HG02571 (cell line): Measurements from ENCODE around the gene CTXND1.
"Not testable (repeated sequence)": the region's sequence is repeated elsewhere in the genome, so short reads cannot be mapped to it uniquely, and the experiment has no call there.

Experiments
- ATAC-seq: cut with Tn5 transposase; IDR thresholded peaks from one replicate; pipeline ENCODE4 v1.9.1; 2021; ENCODE audit warnings: mild to moderate bottlenecking, moderate library complexity; ENCODE audit not compliant: unreplicated experiment

CTXND1 gene

DNA sequence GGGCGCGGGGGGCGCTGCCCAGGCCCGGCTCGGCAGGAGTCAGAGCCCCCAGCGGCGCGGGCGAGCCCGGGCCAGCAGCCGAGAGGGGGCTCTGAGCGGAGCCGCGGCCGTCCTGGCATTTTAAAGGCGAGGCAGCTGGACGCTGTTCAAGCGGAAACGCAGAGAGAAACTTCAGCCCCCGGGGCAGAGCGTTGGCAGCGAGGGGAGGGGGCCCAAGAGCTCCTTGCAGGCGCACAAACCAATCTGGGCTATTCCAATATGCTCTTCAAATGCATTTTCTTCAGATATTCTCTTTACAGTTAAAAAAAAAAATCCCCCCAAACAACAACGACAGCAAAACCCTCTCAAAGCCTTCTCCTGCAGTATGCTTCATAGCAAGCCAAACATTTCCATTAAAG is at the start of gene CTXND1:
CTXND1 (minus strand) TSS at position 93 of the 398 bp plus-strand sequence. CDS start 50,264 bp downstream, outside the sequence.
- no peak for ATAC-seq

- no peak for ATAC-seq
Measured at GRCh38 chr15:80301472-80301871, 49.5 kb upstream of the CTXND1 start.

GRCh38 chr15:80295777-80296176 is 43.8 kb upstream of the CTXND1 start:
- not testable (repeated sequence) for ATAC-seq

- ATAC-seq = no peak
Measured at GRCh38 chr15:80292079-80292478, 40.1 kb upstream of the CTXND1 start.

GRCh38 chr15:80290891-80291290 is 38.9 kb upstream of the CTXND1 start:
- not testable (repeated sequence) for ATAC-seq

DNA sequence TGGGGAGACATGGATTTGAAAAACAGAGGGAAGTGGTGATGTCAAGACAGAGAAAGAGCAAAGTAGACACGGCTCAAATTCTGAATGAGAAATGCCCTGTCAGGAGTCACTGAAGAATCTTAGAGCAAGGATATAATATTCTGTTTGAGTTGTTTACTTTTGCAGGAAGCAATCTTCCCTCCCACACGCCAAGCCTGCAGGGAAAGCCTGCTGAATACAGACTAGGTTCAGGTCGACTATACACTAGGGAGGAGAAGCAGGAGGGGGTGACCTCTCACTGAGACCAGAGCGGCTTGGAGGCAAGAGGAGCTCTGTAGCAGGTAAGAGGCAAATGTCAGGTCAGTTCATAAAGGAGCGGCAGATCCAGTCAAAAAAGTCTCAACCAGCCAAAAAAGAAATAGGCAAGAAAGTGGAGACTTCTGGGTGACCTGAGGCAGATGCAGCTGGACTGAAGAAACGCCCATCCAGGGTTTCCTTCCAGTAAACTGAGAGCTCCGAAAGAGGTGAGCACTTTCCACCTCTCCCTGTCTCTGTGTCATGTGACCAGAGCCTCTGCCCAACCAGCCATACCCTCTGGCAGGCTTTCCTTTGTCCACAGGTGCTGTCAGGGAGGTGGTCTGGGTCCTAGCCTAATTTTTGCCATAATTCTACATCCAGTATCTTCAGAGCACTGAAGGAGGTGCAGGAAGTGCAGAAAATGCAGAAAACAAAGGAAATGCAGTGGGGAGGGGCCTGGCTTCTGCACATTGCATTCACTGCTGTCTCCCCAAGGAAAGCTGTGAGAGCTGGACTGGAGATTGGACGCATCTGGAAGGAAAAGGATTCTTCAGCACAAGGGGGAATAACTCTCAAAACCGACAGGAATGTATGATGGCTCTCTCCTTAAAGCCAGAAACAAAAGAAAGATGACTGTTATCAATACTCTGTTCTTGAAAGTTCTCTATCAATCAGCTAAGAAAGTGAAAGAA is 37.8 kb upstream of the CTXND1 start:
- ATAC-seq = no peak

DNA sequence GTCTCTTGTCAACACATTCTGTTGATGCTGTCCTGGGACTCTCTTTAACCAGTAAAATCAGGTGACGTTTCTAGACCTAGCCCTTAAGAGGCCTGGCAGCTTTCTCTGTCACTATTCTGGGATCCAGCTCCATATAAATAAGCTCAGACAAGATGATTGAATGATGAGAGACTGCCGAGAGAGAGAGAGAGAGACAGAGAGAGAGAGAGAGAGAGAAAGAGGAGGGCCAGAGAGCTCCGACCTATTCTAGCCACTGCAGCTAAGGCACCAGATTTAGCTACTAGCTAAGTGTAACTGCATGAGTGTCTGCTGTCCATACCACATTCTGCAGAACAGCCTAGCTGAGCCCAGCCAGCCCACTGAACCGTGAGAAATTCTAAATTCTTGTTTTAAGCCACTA is 36.1 kb upstream of the CTXND1 start:
- no peak for ATAC-seq

GRCh38 chr15:80286055-80286454 is 34.0 kb upstream of the CTXND1 start:
- no peak for ATAC-seq

DNA sequence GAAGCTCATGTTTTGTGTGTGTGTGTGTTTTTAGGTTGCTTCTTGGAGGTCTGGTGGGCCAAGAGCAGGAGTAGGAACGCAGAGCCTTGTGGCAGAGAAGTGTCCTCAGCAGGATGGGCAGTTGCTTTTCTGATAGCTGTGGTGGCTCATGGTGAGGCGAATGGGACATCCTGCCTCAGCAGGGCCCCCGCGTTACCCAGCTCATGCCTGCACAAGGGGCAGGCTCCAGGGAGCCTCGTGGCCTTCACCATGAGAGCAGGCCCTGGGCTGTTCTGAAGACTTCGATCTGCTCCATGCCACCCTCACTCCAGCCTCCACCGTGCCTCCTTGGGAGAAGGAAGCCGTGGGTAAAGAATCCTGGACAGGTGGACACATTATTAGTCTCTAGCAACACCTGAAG is 33.4 kb upstream of the CTXND1 start:
- ATAC-seq = no peak

GRCh38 chr15:80283531-80283930 is 31.5 kb upstream of the CTXND1 start:
- no peak for ATAC-seq

DNA sequence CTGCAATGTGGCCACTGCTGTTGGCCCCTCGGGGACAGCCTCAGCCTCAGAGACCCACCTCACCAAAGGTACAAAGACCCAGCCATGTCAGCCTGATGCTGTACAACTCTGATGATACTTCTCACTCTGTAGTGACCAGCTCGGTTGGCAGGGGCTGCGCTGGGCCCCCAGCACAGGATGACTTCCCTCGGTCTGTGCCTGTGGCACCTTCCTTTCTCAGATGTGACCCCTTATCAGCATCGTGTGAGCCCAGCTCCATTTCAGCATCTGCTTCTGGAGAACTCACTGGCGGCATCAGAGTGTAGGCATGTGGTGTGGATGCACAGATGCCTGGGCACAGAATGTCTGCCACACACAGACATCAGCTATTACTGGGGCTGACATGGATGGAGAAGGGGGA is 25.1 kb upstream of the CTXND1 start:
- no peak for ATAC-seq

DNA sequence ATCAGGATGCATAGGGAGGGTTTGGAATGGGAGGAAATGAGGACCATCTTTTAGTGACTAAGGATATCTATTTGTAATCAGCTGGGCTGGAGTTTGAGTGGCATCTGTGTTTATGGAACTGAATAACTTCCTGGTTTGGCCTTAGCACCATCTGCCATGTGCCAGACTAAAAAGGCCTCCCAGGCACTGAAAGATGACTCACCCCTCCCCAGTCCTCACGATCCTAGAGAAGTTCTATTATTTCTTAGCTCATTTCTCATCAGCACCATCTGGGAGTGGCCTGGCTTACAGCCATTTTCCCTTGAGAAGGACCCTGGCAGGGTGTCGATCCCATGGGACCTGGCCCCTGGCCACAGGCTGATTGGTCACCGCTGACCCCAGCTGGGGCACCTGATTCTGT is 23.9 kb upstream of the CTXND1 start:
- no peak for ATAC-seq

DNA sequence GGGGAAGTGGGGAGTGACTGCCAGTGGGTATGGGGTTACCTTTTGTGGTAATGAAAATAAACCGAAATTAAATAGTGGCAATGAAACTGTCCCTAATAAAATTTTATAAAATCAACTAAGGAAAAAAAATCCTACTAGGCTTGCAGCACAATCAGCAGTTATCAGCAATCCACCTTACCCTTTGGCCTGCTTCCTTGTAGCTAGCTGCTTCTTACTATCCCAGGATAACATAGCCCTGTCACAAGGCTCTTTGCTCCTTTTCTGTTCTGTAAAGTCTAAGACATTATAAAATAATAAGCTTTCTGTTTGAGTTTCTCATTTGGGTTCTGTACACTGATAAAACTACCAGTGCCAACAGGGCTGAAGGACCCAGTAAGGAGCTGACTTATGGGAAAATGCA is 23.0 kb upstream of the CTXND1 start:
- no peak for ATAC-seq

- no peak for ATAC-seq
Measured at GRCh38 chr15:80274554-80274953, 22.5 kb upstream of the CTXND1 start.

DNA sequence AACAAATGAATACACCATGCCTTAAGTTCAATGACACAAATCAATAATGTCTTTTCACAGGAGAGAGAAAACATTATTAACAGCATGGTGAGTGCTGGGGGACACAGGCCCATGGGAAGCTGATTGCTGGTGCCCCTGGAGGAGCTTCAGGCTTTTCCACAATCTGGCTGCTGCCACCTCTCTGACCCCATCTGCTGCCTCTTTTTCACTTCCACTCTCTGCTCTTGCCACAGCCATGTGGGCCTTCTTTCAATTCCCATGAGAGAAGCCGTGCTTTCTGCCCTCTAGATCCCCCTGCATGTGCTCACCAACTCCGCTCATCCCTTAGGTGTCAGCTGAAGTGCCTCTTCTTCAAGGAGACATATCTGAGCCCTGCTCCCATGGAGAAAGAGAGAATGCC is 21.0 kb upstream of the CTXND1 start:
- ATAC-seq = no peak

- ATAC-seq = no peak
Measured at GRCh38 chr15:80270472-80270871, 18.5 kb upstream of the CTXND1 start.

GRCh38 chr15:80268101-80268500 is 16.1 kb upstream of the CTXND1 start:
- ATAC-seq = no peak

GRCh38 chr15:80267658-80268057 is 15.6 kb upstream of the CTXND1 start:
- no peak for ATAC-seq

GRCh38 chr15:80266745-80267144 is 14.7 kb upstream of the CTXND1 start:
- no peak for ATAC-seq

GRCh38 chr15:80266113-80266512 is 14.1 kb upstream of the CTXND1 start:
- no peak for ATAC-seq

DNA sequence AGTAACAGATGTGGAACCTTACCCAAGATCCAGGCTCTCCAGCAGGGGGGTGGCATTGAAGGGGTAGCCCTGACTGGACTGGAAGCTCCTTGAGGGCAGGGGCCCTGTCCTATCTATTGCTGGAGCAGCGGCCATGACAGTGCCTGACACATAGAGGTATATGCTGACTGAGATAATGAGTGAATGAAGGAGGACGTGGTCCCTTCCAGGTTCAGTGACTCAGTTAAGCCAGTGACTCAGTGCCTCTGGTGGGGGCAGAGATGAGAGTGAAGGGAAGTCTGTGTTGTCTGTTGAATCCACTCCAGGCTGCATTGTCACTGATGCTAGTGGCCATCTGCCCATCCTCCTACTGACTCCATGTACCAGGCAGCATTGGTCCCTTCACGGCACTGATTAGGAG is 13.0 kb upstream of the CTXND1 start:
- ATAC-seq = no peak

DNA sequence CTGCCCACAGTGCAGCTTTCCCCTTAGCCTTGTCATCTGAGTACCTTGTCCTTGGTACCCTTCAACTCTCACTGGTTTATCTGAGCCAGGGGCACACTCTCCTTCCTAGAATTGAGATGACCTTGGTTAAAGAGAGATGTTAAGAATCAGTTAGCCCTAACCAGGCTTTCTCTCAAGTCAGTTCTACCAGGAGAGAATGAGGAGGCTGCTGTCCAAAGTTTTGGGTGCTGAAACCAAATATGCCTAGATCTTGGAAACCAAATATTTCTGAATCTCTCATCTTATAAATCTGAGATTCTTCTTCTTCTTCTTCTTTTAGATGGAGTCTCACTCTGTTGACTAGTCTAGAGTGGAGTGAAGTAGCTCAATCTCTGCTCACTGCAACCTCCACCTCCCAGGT is 12.0 kb upstream of the CTXND1 start:
- no peak for ATAC-seq

- no peak for ATAC-seq
Measured at GRCh38 chr15:80260551-80260950, 8.5 kb upstream of the CTXND1 start.
